Astrocyte (in vitro differentiated cells and primary cell): Measurements from ENCODE around the gene LRRC36.
"Not testable (repeated sequence)": the region's sequence is repeated elsewhere in the genome, so short reads cannot be mapped to it uniquely, and the experiment has no call there.

Experiments used
- CTCF ChIP-seq: IDR thresholded peaks from 2 replicates; pipeline ENCODE4 v1.5.1; 2011; ENCODE audit warnings: low read depth, mild to moderate bottlenecking, inconsistent platforms, low read length, moderate library complexity; ENCODE audit not compliant: insufficient read depth
- EZH2 ChIP-seq: IDR thresholded peaks from 2 replicates; pipeline ENCODE4 v1.6.1; 2012; ENCODE audit warnings: mild to moderate bottlenecking, low read length, inconsistent platforms; ENCODE audit not compliant: insufficient read depth

- TF ChIP-seq CTCF, EZH2: not testable (repeated sequence)
Observed at GRCh38 chr16:67352463-67352862, 25.8 kb downstream of the LRRC36 start.
